Psoas muscle (tissue), 8 donors: ENCODE results near the gene USP49. TPM values are rescaled to one million over a fixed set of nuclear protein-coding genes. Genes with fewer than 3 reads are reported as not detected.

Experiments used
- ATAC-seq, 4 donors: fragments of 200-7000 bp; cut with Tn5 transposase; one replicate each; pipeline ENCODE4 v1.9.1; 2020; ENCODE audit warnings: moderate library complexity in 3 of 4, mild to moderate bottlenecking in 2 of 4
- DNase-seq, 2 donors: peaks; one replicate each; pipeline ENCODE4 v3.0.0-alpha.2; 2020
- H3K27ac ChIP-seq: fragments of 200-600 bp; one replicate; pipeline ENCODE4 v1.8.0; 2022
- H3K27me3 ChIP-seq, 3 donors: fragments of 200-600 bp in 1 of 3; one replicate each; pipeline versions ENCODE4 v1.6.1 to v1.8.0; 2013 to 2022; ENCODE audit warnings: low read length in 2 of 3, mild to moderate bottlenecking in 2 of 3, moderate library complexity in 1 of 3; ENCODE audit not compliant: insufficient read depth in 3 of 3
- H3K36me3 ChIP-seq, 2 donors: fragments of 200-600 bp in 1 of 2; one replicate each; pipeline versions ENCODE4 v1.6.1 to v1.8.0; 2013 to 2022; ENCODE audit warnings: low read depth in 1 of 2, mild to moderate bottlenecking in 1 of 2, moderate library complexity in 1 of 2; ENCODE audit not compliant: insufficient read depth in 1 of 2
- H3K4me1 ChIP-seq: fragments of 200-600 bp; one replicate; pipeline ENCODE4 v1.8.0; 2022
- H3K4me3 ChIP-seq: fragments of 200-600 bp; one replicate; pipeline ENCODE4 v1.8.0; 2022; ENCODE audit warnings: mild to moderate bottlenecking
- H3K9me3 ChIP-seq: fragments of 200-600 bp; one replicate; pipeline ENCODE4 v1.8.0; 2022
- WGBS, 3 donors: extraction: QIAGEN DNeasy Blood & Tissue Kit; methylation state at CpG; one replicate each; pipeline versions ENCODE4 v1.1.6 to v1.1.7; 2013; 5-methylcytosine and 5-hydroxymethylcytosine counted together
- intact Hi-C, 2 donors: fragments of 100-400 bp; cut with DNase I; formaldehyde crosslinking; loops; one replicate each; pipeline versions ENCODE4 v1.11.0 to v1.14.2; 2022
- polyA plus RNA-seq, 3 donors: library from polyadenylated mRNA; stranded (reverse); fragments of 200-250 nt; gene quantifications; one replicate each; pipeline ENCODE4 v1.2.3, GENCODE V29; 2013
- total RNA-seq, 4 donors: library from RNA; stranded (reverse); fragmentation: NEBNext Ultra II Directional in 2 of 4; extraction: Animal tissue kit (Norgen Biotek cat#: 25700) in 2 of 4; gene quantifications; one replicate each; pipeline versions ENCODE4 v1.2.1 to v1.2.4, GENCODE V29; 2021 to 2023
- TF ChIP-seq, protein P1 (sequence below): fragments of 200-600 bp; IDR thresholded peaks from one replicate; pipeline ENCODE4 v1.8.0; 2022; ENCODE audit warnings: antibody characterized with exemption
- donor health status: healthy with polysubstance abuse.
- donor health status: DM: no; HTN: no; CAD: no; lungs with moderate emphysema.
- donor health status: Bipolar disorder and iron deficiency.
- donor health status: healthy.
- donor health status: DM: yes; HTN: yes; CAD: no.
- donor health status: DM: no; HTN: no; CAD: no.
- donor health status: DM: no; HTN: no; CAD: no.
- donor health status: DM: yes; HTN: yes; CAD: no.

The USP49 gene
- total and polyA plus RNA-seq, 7 donors, result 0.38 to 1.6 (median 0.84) TPM

DNA sequence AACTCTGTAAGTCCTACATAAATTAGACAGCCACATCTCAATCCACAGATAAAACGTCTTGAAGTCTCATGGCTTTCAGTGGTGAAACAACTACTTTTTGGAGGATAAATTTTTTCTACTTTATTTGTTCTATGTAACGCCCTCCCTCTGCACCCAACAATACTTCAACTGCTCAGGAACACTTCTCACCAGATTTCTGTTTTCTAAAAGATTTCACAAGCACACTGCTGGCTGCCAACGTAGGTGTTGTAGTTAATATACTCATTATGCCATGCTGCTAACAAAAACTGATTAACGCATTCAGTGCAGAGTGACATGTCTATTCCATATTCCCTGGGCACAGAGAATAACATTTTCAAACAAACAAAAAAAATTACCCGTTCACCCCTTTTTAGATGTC lies 10.2 kb downstream of the USP49 start:
- Histone ChIP-seq H3K4me3 (no peak overlapping the region), H3K27me3 (no peaks in the 10 kb centered on the region), H3K36me3 (no peaks in the 10 kb centered on the region), H3K9me3 (no peaks in the 10 kb centered on the region), H3K27ac (no peak overlapping the region), H3K4me1 (no peaks in the 10 kb centered on the region)
- TF ChIP-seq, protein P1, sequence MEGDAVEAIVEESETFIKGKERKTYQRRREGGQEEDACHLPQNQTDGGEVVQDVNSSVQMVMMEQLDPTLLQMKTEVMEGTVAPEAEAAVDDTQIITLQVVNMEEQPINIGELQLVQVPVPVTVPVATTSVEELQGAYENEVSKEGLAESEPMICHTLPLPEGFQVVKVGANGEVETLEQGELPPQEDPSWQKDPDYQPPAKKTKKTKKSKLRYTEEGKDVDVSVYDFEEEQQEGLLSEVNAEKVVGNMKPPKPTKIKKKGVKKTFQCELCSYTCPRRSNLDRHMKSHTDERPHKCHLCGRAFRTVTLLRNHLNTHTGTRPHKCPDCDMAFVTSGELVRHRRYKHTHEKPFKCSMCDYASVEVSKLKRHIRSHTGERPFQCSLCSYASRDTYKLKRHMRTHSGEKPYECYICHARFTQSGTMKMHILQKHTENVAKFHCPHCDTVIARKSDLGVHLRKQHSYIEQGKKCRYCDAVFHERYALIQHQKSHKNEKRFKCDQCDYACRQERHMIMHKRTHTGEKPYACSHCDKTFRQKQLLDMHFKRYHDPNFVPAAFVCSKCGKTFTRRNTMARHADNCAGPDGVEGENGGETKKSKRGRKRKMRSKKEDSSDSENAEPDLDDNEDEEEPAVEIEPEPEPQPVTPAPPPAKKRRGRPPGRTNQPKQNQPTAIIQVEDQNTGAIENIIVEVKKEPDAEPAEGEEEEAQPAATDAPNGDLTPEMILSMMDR, result no peak
- DNase-seq, result no peak
- WGBS, 3 donors, result 89 to 95% (median 94%) methylated on average over 5 of the region's 5 CpGs
- no peak for ATAC-seq
- intact Hi-C loops, result no loop called here

DNA sequence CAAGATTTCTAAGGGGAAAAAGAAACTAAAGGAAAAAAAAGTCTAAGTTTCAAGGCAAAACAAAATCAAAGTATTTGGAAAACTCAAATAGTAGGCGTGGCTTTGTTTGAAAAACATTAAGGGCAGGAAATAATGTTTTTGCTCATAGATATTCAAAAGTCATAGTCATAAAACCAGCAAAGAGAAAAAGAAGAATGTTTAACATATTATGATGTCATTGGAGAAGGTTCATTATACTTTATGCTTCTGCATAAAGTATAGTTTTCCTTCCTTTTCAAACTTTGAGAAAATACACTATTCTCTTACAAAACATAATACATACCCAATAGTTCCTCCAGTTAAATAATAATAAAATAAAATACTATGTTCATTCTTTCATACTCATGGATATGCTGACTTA lies 13.7 kb downstream of the USP49 start:
- DNase-seq (no peak), ATAC-seq (no peak)
- intact Hi-C loops, result no loop called here
- H3K36me3 ChIP-seq, result no peaks in the 10 kb centered on the region
- no peaks in the 10 kb centered on the region for H3K4me1 ChIP-seq
- WGBS, 3 donors, result 95 to 100% (median 97%) methylated on average over 1 of the region's 1 CpG
- H3K27me3 ChIP-seq, result no peaks in the 10 kb centered on the region
- H3K9me3 ChIP-seq, result no peaks in the 10 kb centered on the region
- H3K27ac ChIP-seq, result no peak overlapping the region
- no peak overlapping the region for H3K4me3 ChIP-seq
- TF ChIP-seq, protein P1, result no peak

DNA sequence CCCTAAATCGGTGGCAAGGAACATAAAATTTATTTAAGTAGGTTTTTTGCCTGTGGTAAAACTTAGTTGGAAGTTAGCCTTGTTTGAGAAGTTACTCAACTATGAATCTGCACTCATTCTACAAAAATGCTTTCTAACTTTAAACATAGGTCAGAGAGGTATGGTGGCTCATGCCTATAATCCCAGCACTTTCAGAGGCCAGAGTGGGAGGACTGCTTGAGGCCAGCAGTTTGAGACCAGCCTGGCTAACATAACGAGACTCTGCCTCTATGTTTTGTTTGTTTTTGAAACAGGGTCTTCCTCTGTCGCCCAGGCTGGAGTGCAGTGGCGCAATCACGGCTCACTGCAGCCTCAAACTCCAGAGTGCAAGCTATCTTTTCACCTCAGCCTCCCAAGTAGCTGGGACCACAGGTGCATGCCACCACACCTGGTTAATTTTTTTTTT lies 16.2 kb downstream of the USP49 start:
- TF ChIP-seq, protein P1, result no peak
- ATAC-seq, result no peak
- Histone ChIP-seq H3K27me3 (no peaks in the 10 kb centered on the region), H3K9me3 (no peaks in the 10 kb centered on the region), H3K4me1 (peaks cover 5% of the 10 kb centered on the region), H3K36me3 (no peaks in the 10 kb centered on the region), H3K4me3 (no peak overlapping the region), H3K27ac (no peak overlapping the region)
- no peak for DNase-seq
- WGBS, 3 donors, result 76 to 77% (median 76%) methylated on average over 5 of the region's 5 CpGs
- intact Hi-C loops, result no loop called here

- Histone ChIP-seq H3K36me3 (no peaks in the 10 kb centered on the region), H3K9me3 (no peaks in the 10 kb centered on the region), H3K27me3 (no peaks in the 10 kb centered on the region), H3K27ac (no peak overlapping the region), H3K4me3 (no peak overlapping the region), H3K4me1 (peaks cover 5% of the 10 kb centered on the region)
- no peak for DNase-seq
- TF ChIP-seq, protein P1, result no peak
- no peak for ATAC-seq
- WGBS, 3 donors, result 85 to 91% (median 90%) methylated on average over 2 of the region's 2 CpGs
- intact Hi-C loops, result no loop called here
Measured at GRCh38 chr6:41878246-41878645, 16.9 kb downstream of the USP49 start.

DNA sequence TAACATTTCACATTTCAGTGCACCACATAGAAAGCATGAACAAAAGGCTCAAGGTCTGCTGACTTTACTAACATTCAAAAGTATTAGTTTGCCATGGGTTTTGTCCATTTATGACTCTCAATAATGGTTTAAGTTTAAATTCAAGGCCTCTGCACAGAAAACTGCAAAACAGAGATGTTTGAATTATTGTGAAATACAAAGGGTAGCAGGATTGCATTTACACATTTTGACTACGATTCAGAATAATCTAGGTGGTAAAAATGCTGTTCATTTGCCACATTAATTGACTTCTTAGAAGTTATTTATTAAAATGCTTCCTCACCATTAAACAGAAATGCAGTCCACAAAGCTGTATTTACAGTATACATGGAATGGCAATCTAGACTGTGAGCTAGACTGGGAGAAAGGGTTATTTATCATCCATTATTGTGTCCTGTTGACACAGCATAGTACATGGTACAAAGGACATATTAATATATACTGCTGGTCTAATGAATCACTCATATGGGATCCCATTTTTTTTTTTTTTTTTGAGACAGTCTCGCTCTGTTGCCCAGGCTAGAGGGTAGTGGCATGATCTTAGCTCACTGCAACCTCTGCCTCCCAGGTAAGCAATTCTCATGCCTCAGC lies 18.0 kb downstream of the USP49 start:
- intact Hi-C loops, result no loop called here
- WGBS, 3 donors, result 97 to 99% (median 99%) methylated on average over 2 of the region's 2 CpGs
- no peaks in the 10 kb centered on the region for H3K9me3 ChIP-seq

More for the DNA sequence above, 18.0 kb downstream of the USP49 start:
- Histone ChIP-seq H3K4me3 (no peak overlapping the region), H3K27ac (no peak overlapping the region), H3K36me3 (no peaks in the 10 kb centered on the region), H3K27me3 (no peaks in the 10 kb centered on the region), H3K4me1 (peaks cover 5% of the 10 kb centered on the region)
- DNase-seq (no peak), ATAC-seq (no peak)
- TF ChIP-seq, protein P1, result no peak
